Loucy (cell line): ENCODE measurements around the gene SCYGR2.

Experiments used
- H2AFZ ChIP-seq: fragments of 200-600 bp; sonication (generic); 2 replicates; pipeline ENCODE4 v1.6.0; 2016; ENCODE audit warnings: antibody characterized with exemption, mild to moderate bottlenecking, low read length, moderate library complexity
- H3F3A ChIP-seq: fragments of 200-600 bp; 2 replicates; pipeline ENCODE4 v1.6.0; 2016; ENCODE audit warnings: antibody characterized with exemption, low read depth, mild to moderate bottlenecking
- H3K27me3 ChIP-seq: fragments of 200-600 bp; sonication (generic); 2 replicates; pipeline ENCODE4 v1.6.1; 2014; ENCODE audit warnings: low read length, mild to moderate bottlenecking; ENCODE audit not compliant: insufficient read depth, poor library complexity, severe bottlenecking
- H3K36me3 ChIP-seq: fragments of 200-600 bp; sonication (generic); 2 replicates; pipeline ENCODE4 v1.6.1; 2016; ENCODE audit warnings: low read length; ENCODE audit not compliant: insufficient read depth
- H3K4me1 ChIP-seq: fragments of 200-600 bp; sonication (generic); 2 replicates; pipeline ENCODE4 v1.5.1; 2014; ENCODE audit warnings: low read length, mild to moderate bottlenecking; ENCODE audit not compliant: insufficient read depth, poor library complexity, severe bottlenecking
- H3K4me2 ChIP-seq: fragments of 200-600 bp; sonication (generic); 2 replicates; pipeline ENCODE4 v1.6.0; 2014; ENCODE audit warnings: antibody characterized with exemption, low read length, low read depth, mild to moderate bottlenecking; ENCODE audit not compliant: poor library complexity, severe bottlenecking
- H3K4me3 ChIP-seq: fragments of 200-600 bp; sonication (generic); 2 replicates; pipeline ENCODE4 v1.5.1; 2014; ENCODE audit warnings: low read length, mild to moderate bottlenecking, mixed read lengths; ENCODE audit not compliant: poor library complexity, severe bottlenecking
- H3K79me2 ChIP-seq: fragments of 200-600 bp; sonication (generic); 2 replicates; pipeline ENCODE4 v1.6.1; 2014; ENCODE audit warnings: low read length; ENCODE audit not compliant: insufficient read depth
- H3K9ac ChIP-seq: fragments of 200-600 bp; sonication (generic); 2 replicates; pipeline ENCODE4 v1.6.0; 2014; ENCODE audit warnings: mild to moderate bottlenecking, low read depth, low read length, moderate library complexity; ENCODE audit not compliant: poor library complexity, severe bottlenecking
- H3K9me2 ChIP-seq: fragments of 200-600 bp; sonication (generic); replicated peaks from 2 replicates; pipeline ENCODE4 v1.6.1; 2016; ENCODE audit warnings: low read depth, low read length, mixed read lengths
- H3K9me3 ChIP-seq: fragments of 200-600 bp; sonication (generic); 2 replicates; pipeline ENCODE4 v1.6.1; 2014; ENCODE audit warnings: mild to moderate bottlenecking, antibody characterized with exemption, low read length, low read depth; ENCODE audit not compliant: insufficient read depth
- H4K20me1 ChIP-seq: fragments of 200-600 bp; sonication (generic); 2 replicates; pipeline ENCODE4 v1.6.0; 2014; ENCODE audit warnings: antibody characterized with exemption, low read length, mild to moderate bottlenecking; ENCODE audit not compliant: insufficient read depth, poor library complexity, severe bottlenecking
- EZH2phosphoT487 ChIP-seq: fragments of 200-600 bp; IDR thresholded peaks from 2 replicates; pipeline ENCODE4 v1.6.1; 2018; ENCODE audit warnings: antibody characterized with exemption, mild to moderate bottlenecking, moderate library complexity, borderline replicate concordance
- TF ChIP-seq, protein P1 (sequence below): fragments of 200-600 bp; sonication (generic); conservative IDR thresholded peaks from 2 replicates; pipeline ENCODE4 v1.5.1; 2014; ENCODE audit warnings: mild to moderate bottlenecking, antibody characterized with exemption, low read length

Gene SCYGR2

GRCh38 chr2:227612546-227613271 lies 14.0 kb downstream of the SCYGR2 start:
- no peaks in the 10 kb centered on the region for H3F3A ChIP-seq
- no peak overlapping the region for H3K4me2 ChIP-seq
- no peaks in the 10 kb centered on the region for H3K79me2 ChIP-seq
- H3K27me3 ChIP-seq, result no peaks in the 10 kb centered on the region
- TF ChIP-seq EZH2phosphoT487, result no peak
- TF ChIP-seq, protein P1, sequence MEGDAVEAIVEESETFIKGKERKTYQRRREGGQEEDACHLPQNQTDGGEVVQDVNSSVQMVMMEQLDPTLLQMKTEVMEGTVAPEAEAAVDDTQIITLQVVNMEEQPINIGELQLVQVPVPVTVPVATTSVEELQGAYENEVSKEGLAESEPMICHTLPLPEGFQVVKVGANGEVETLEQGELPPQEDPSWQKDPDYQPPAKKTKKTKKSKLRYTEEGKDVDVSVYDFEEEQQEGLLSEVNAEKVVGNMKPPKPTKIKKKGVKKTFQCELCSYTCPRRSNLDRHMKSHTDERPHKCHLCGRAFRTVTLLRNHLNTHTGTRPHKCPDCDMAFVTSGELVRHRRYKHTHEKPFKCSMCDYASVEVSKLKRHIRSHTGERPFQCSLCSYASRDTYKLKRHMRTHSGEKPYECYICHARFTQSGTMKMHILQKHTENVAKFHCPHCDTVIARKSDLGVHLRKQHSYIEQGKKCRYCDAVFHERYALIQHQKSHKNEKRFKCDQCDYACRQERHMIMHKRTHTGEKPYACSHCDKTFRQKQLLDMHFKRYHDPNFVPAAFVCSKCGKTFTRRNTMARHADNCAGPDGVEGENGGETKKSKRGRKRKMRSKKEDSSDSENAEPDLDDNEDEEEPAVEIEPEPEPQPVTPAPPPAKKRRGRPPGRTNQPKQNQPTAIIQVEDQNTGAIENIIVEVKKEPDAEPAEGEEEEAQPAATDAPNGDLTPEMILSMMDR, result no peak
- H3K9ac ChIP-seq, result no peak overlapping the region
- H4K20me1 ChIP-seq, result no peaks in the 10 kb centered on the region
- H3K9me2 ChIP-seq, result no peaks in the 10 kb centered on the region
- H3K4me1 ChIP-seq, result no peaks in the 10 kb centered on the region
- no peaks in the 10 kb centered on the region for H3K9me3 ChIP-seq
- no peak overlapping the region for H3K4me3 ChIP-seq
- no peaks in the 10 kb centered on the region for H3K36me3 ChIP-seq
- no peak overlapping the region for H2AFZ ChIP-seq

DNA sequence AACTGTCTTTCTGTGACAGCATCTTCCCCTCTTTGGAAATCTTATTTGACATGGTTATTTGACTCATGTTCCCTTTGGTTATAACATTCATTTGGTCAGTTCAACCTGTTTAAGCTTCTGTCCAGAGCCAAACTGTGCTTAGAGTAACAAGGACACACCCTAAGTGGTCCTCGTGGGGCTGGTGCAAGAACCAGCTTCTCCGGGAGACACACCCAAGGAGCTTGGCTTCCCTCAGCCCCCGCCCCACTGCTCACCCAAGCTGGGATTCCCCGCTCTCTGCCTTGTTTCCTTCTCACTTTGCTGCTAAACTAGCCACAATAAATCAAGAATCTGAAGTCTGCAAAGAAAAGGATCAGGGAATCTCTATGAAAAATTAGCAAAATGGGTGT lies 14.6 kb downstream of the SCYGR2 start:
- Histone ChIP-seq H3K36me3 (no peaks in the 10 kb centered on the region), H3K79me2 (no peaks in the 10 kb centered on the region), H3K9me2 (no peaks in the 10 kb centered on the region), H3K9me3 (no peaks in the 10 kb centered on the region), H4K20me1 (no peaks in the 10 kb centered on the region), H3K4me1 (no peaks in the 10 kb centered on the region), H3F3A (no peaks in the 10 kb centered on the region), H2AFZ (no peak overlapping the region), H3K9ac (no peak overlapping the region), H3K27me3 (no peaks in the 10 kb centered on the region), H3K4me2 (no peak overlapping the region), H3K4me3 (no peak overlapping the region)
- TF ChIP-seq, protein P1, result no peak
- TF ChIP-seq EZH2phosphoT487, result no peak

DNA sequence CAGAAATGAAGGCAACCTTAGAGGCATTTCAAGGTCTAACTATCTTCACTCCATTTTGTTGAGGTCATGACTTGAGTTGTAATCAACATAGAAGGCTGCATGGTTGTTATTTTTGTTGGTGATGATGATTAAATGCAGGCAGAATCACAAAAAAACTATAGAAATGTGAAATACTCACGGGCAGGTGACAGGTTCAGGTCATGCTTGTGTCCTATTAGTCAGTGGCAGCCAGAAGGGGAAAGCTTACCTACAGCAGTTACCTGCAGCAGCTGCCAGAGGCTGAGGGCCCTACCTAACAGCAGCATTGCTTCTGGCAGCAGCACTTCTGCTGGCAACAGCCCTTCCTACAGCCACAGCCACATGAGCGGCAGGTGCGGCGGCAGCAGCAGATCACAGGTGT lies 15.6 kb downstream of the SCYGR2 start:
- TF ChIP-seq, protein P1, result no peak
- TF ChIP-seq EZH2phosphoT487, result no peak

More for the DNA sequence above, 15.6 kb downstream of the SCYGR2 start:
- Histone ChIP-seq H3K4me1 (no peaks in the 10 kb centered on the region), H3K9ac (no peak overlapping the region), H3K9me3 (no peaks in the 10 kb centered on the region), H3K4me2 (no peak overlapping the region), H3K27me3 (no peaks in the 10 kb centered on the region), H3K36me3 (no peaks in the 10 kb centered on the region), H3K9me2 (no peaks in the 10 kb centered on the region), H3K79me2 (no peaks in the 10 kb centered on the region), H4K20me1 (no peaks in the 10 kb centered on the region), H3F3A (no peaks in the 10 kb centered on the region), H2AFZ (no peak overlapping the region), H3K4me3 (no peak overlapping the region)
